H7 (cell line): ENCODE data around the gene CCDC54. TPM values are rescaled to one million over a fixed set of nuclear protein-coding genes. Genes with fewer than 3 reads are reported as not detected.

ENCODE experiments used
- DNase-seq: peaks from one replicate; pipeline ENCODE4 v3.0.0; 2012
- H3K27me3 ChIP-seq: 2 replicates; pipeline ENCODE4 v1.6.0; 2011; ENCODE audit warnings: mild to moderate bottlenecking, low read length; ENCODE audit not compliant: control insufficient read depth, insufficient read depth
- H3K36me3 ChIP-seq: replicated peaks from 2 replicates; pipeline ENCODE4 v1.5.1; 2011; ENCODE audit warnings: low read length; ENCODE audit not compliant: control insufficient read depth, insufficient read depth
- H3K4me3 ChIP-seq: 2 replicates; pipeline ENCODE4 v1.5.1; 2011; ENCODE audit warnings: low read depth, mild to moderate bottlenecking, control low read depth, low read length, moderate library complexity; ENCODE audit not compliant: insufficient read depth
- total RNA-seq: library from RNA; depleted of rRNA; stranded (reverse); fragments of >200 nt; shearing (Covaris generic); gene quantifications from 2 replicates; pipeline ENCODE4 v1.2.3, GENCODE V29; 2014

The CCDC54 gene
- total RNA-seq, 1 experiment from 2014 or later: not detected

DNA sequence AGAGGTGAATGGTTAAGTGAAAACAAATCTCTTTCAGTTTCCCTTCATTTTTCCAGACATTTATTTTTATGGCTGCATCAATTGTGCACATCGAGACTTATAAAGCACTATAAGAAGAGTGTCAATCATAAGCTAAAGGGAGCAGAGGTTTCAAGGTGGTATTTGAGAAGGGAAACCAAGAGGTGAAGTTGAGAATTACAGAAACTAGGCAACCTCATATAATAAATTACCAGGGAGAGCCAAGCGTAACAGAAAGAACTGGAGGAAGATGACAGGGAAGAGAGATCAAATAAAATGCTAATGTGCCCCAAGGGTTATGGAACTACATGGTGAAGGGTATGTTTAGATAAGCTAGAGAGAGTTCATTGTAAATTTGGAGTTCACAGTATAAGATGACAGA lies 6.3 kb upstream of the CCDC54 start:
- no peaks in the 10 kb centered on the region for H3K36me3 ChIP-seq
- no peaks in the 10 kb centered on the region for H3K27me3 ChIP-seq
- H3K4me3 ChIP-seq: no peak overlapping the region
- DNase-seq: no peak

DNA sequence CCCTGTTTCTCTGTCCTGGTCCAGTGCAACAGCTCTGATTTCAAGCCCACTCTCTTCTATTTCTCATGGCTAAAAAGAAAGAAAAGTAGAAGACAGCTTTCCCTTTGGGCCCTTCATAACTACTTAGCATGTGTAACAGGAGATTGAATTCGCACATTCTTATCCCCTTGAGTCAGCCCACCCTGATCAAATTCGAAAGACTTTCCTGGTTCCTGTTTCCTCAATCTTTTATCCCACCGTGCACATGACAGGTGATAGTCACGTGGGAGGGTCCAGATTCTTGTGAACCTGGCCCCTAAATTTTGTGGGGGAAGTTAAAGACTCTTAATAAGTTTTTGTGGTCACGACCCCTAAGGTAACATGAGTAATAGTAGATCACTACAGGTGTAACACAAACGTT lies 4.7 kb upstream of the CCDC54 start:
- Histone ChIP-seq H3K36me3 (no peaks in the 10 kb centered on the region), H3K4me3 (no peak overlapping the region), H3K27me3 (no peaks in the 10 kb centered on the region)
- no peak for DNase-seq

DNA sequence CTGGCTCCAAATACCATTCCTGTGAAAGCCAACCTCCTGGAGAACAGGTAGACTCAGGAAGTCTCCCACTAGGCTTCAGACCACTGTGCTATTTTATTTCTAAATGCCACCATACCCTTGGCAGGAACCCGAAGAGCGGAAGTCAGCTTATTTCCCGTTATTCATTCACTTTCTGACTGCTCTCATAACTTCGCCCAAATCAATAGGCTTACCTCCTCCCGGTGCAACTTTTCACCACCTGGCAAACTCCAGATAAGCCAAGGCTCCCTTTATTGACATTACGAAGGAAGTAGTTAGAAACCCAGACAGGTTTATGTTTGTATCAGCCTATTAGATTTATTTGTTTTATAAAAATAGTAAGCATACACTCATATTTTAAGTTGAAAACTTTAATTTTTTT lies 3.3 kb upstream of the CCDC54 start:
- no peak for DNase-seq
- no peaks in the 10 kb centered on the region for H3K27me3 ChIP-seq
- no peaks in the 10 kb centered on the region for H3K36me3 ChIP-seq
- H3K4me3 ChIP-seq: no peak overlapping the region

DNA sequence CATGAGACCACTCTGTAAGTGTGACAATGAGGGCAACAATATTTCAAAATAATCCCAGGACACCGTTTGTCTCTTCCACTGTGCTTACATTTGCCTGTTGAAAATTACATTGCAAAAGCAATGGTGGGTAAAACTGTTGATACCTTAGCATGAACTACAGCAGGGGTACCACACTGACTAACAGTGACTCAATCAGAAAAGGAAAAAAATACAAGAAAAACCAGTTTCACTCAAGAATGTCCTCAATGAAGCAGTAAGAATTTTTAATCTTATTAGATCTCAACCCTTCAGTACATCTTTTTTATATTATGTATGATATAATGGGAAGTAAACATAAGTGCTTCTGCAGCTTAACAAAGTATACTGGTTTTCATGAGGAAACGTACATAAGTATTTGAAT lies 1.6 kb upstream of the CCDC54 start:
- no peaks in the 10 kb centered on the region for H3K36me3 ChIP-seq
- DNase-seq: no peak
- no peaks in the 10 kb centered on the region for H3K27me3 ChIP-seq
- no peak overlapping the region for H3K4me3 ChIP-seq

GRCh38 chr3:107382631-107383030 lies 5.4 kb downstream of the CCDC54 start:
- Histone ChIP-seq H3K27me3 (no peaks in the 10 kb centered on the region), H3K4me3 (no peak overlapping the region), H3K36me3 (no peaks in the 10 kb centered on the region)
- DNase-seq: no peak

- DNase-seq: no peak
- Histone ChIP-seq H3K4me3 (no peak overlapping the region), H3K27me3 (no peaks in the 10 kb centered on the region), H3K36me3 (no peaks in the 10 kb centered on the region)
These were observed 7.2 kb downstream of the CCDC54 start for GRCh38 chr3:107384428-107384827.

GRCh38 chr3:107384907-107385306 lies 7.7 kb downstream of the CCDC54 start:
- Histone ChIP-seq H3K4me3 (no peak overlapping the region), H3K27me3 (no peaks in the 10 kb centered on the region), H3K36me3 (no peaks in the 10 kb centered on the region)
- DNase-seq: no peak

- no peak for DNase-seq
- H3K4me3 ChIP-seq: no peak overlapping the region
- no peaks in the 10 kb centered on the region for H3K27me3 ChIP-seq
- H3K36me3 ChIP-seq: no peaks in the 10 kb centered on the region
These were observed 10.3 kb downstream of the CCDC54 start for GRCh38 chr3:107387555-107387954.

- Histone ChIP-seq H3K4me3 (no peak overlapping the region), H3K36me3 (no peaks in the 10 kb centered on the region), H3K27me3 (no peaks in the 10 kb centered on the region)
- no peak for DNase-seq
These were observed 15.4 kb downstream of the CCDC54 start for GRCh38 chr3:107392549-107393165.

DNA sequence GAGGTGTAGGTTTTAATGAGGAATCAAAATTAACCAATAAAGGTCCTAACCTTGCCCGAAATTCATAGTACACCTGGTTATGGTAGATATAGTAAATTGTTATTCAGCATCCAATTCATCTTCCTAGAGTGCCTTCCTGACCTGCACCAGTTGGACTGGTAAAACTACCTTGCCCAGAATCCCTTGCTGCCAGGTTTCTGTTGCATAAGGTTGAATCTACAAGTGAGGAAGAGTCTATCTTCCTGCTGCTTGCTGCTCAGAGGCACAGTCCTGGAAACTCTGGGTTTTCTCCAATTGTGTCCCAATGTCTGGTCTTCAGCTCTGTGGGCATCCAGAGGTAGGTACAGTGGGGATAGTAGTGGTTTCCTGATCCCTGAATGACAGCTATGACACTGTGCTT lies 17.3 kb downstream of the CCDC54 start:
- no peak for DNase-seq
- Histone ChIP-seq H3K4me3 (no peak overlapping the region), H3K36me3 (no peaks in the 10 kb centered on the region), H3K27me3 (no peaks in the 10 kb centered on the region)

GRCh38 chr3:107395066-107395465 lies 17.8 kb downstream of the CCDC54 start:
- Histone ChIP-seq H3K36me3 (no peaks in the 10 kb centered on the region), H3K4me3 (no peak overlapping the region), H3K27me3 (no peaks in the 10 kb centered on the region)
- DNase-seq: no peak

DNA sequence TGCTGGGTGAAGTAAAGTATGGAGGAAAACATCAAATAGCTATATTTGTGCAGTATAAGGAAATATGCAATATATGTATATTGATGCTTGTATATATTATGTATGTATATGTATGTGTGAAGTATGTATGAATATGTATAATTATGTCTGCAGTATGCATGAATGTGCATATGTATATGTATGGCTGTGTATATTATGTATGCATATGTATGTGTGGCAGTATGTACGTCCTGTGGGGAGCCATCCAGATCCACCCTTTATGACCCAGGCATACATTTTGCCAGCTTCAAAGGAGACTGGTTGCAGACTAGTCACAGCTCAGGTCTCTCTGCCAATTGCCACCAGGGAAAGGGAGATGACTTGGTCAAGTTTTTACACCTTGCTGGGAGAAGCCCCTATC lies 24.1 kb downstream of the CCDC54 start:
- DNase-seq: no peak
- Histone ChIP-seq H3K4me3 (no peak overlapping the region), H3K27me3 (no peaks in the 10 kb centered on the region), H3K36me3 (no peaks in the 10 kb centered on the region)

GRCh38 chr3:107402214-107402613 lies 25.0 kb downstream of the CCDC54 start:
- no peak for DNase-seq
- H3K36me3 ChIP-seq: no peaks in the 10 kb centered on the region
- H3K27me3 ChIP-seq: no peaks in the 10 kb centered on the region
- H3K4me3 ChIP-seq: no peak overlapping the region

DNA sequence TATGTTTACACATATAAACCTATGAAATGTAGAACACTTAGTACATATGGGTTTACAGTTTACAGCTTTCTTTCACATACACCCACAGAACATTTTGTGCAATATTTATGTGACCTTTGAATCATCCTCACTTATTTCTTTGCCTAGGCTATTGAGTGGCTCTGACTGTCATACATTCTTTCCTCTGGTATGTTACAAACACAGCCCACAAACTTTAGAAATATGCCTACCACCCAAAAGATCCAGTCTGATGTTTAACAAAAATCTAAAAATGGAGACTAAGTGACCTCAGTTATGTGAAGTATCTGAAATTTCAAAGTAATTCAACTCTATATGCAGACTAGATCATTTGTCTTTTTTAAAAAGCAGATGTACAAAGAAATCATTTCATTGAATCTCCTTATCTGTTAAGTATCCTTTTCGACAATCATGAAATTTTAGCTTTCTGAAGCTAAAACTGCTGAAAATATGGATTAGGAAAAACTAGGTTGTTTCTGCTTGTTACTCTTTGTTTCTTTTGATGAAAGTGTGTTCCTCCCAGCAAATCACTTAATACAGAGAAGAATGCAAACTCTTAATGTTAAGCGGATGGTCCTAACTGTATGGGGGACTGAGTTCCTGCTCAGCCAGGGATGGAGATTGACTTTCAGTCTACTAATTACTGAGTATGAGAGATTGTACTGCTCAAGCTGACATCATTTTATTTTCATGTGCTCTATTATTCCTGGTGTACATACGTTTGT lies 27.7 kb downstream of the CCDC54 start:
- Histone ChIP-seq H3K4me3 (no peak overlapping the region), H3K36me3 (no peaks in the 10 kb centered on the region), H3K27me3 (no peaks in the 10 kb centered on the region)
- no peak for DNase-seq

DNA sequence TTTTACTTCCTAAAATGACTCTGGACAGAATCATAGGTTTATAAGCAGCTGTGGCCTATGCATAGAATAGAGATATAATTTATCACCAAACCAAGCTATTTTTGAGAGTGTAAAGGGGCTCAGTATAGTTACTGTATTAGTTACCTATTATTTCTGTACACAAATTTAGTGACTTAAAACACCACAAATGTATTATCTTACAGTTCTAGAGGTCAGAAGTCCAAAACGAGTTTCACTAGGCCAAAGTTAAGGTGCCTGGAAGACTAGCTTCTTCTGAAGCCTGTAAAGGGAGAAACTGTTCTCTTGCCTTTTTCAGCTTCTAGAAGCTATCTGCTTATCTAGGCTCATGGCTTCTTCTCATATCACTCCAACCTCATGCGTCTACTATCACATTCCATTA lies 30.1 kb downstream of the CCDC54 start:
- DNase-seq: no peak
- H3K36me3 ChIP-seq: no peaks in the 10 kb centered on the region
- no peak overlapping the region for H3K4me3 ChIP-seq
- no peaks in the 10 kb centered on the region for H3K27me3 ChIP-seq
